HepG2 (cell line): ENCODE measurements around the gene AGAP3. TPM values are rescaled to one million over a fixed set of nuclear protein-coding genes. Genes with fewer than 3 reads are reported as not detected.

Experiments
- ATF1 ChIP-seq: IDR thresholded peaks from 2 replicates; pipeline ENCODE4 v1.6.1; 2016; ENCODE audit warnings: mild to moderate bottlenecking, control low read depth
- FOSL1 ChIP-seq: sonication (generic); formaldehyde crosslinking; IDR thresholded peaks from 2 replicates; pipeline ENCODE4 v1.9.0; 2021; ENCODE audit warnings: missing genetic modification reagents, borderline replicate concordance
- GTF2F1 ChIP-seq: fragments of 150-350 bp; IDR thresholded peaks from 2 replicates; pipeline ENCODE4 v1.6.1; 2014; ENCODE audit warnings: low read length
- IKZF1 ChIP-seq: fragments of 450-650 bp; IDR thresholded peaks from 2 replicates; pipeline ENCODE4 v1.7.1; 2016
- JDP2 ChIP-seq: sonication (generic); formaldehyde crosslinking; IDR thresholded peaks from 2 replicates; pipeline ENCODE4 v1.8.1; 2022; ENCODE audit warnings: missing genetic modification reagents, borderline replicate concordance
- JUND ChIP-seq: sonication (generic); formaldehyde crosslinking; IDR thresholded peaks from 2 replicates; pipeline ENCODE4 v1.8.0; 2022; ENCODE audit warnings: mild to moderate bottlenecking, missing genetic modification reagents
- KAT7 ChIP-seq: IDR thresholded peaks from 2 replicates; pipeline ENCODE4 v1.6.1; 2018; ENCODE audit warnings: borderline replicate concordance, missing compliant biosample characterization
- KDM5A ChIP-seq: fragments of 200-600 bp; sonication (generic); IDR thresholded peaks from 2 replicates; pipeline ENCODE4 v1.7.0; 2018; ENCODE audit warnings: antibody characterized with exemption, mild to moderate bottlenecking, low read length, borderline replicate concordance
- MAF1 ChIP-seq: sonication (generic); formaldehyde crosslinking; IDR thresholded peaks from 2 replicates; pipeline ENCODE4 v1.5.0; 2020; ENCODE audit warnings: missing genetic modification reagents, borderline replicate concordance
- MXI1 ChIP-seq: IDR thresholded peaks from 3 replicates; pipeline ENCODE4 v1.6.1; 2012; ENCODE audit warnings: low read depth, low read length, inconsistent platforms, borderline replicate concordance
- NR2C2 ChIP-seq: sonication (generic); formaldehyde crosslinking; IDR thresholded peaks from 2 replicates; pipeline ENCODE4 v1.4.0; 2020; ENCODE audit warnings: missing genetic modification reagents, mild to moderate bottlenecking, moderate library complexity, borderline replicate concordance
- NR2F1 ChIP-seq, 2 experiments: fragments of 450-650 bp in 1 of 2; formaldehyde crosslinking in 1 of 2; IDR thresholded peaks; 2 replicates each; pipeline versions ENCODE4 v1.5.0 to v1.6.1; 2016 to 2020; ENCODE audit warnings: mild to moderate bottlenecking in 1 of 2, missing compliant biosample characterization in 1 of 2, missing genetic modification reagents in 1 of 2, moderate library complexity in 1 of 2
- REL ChIP-seq: sonication (generic); formaldehyde crosslinking; conservative IDR thresholded peaks from 2 replicates; pipeline ENCODE4 v1.8.0; 2022; ENCODE audit warnings: mild to moderate bottlenecking, missing genetic modification reagents, moderate library complexity
- SCMH1 ChIP-seq: sonication (generic); formaldehyde crosslinking; IDR thresholded peaks from 2 replicates; pipeline ENCODE4 v1.9.0; 2021; ENCODE audit warnings: missing genetic modification reagents, mild to moderate bottlenecking, borderline replicate concordance
- SIN3A ChIP-seq: IDR thresholded peaks from 2 replicates; pipeline ENCODE4 v1.6.1; 2011; ENCODE audit warnings: low read depth, mild to moderate bottlenecking, control low read depth, low read length, borderline replicate concordance
- TGIF2 ChIP-seq: IDR thresholded peaks from 2 replicates; pipeline ENCODE4 v1.6.1; 2016; ENCODE audit warnings: control low read depth, missing compliant biosample characterization
- ZFP36L1 ChIP-seq: sonication (generic); formaldehyde crosslinking; IDR thresholded peaks from 2 replicates; pipeline ENCODE4 v1.8.0; 2022; ENCODE audit warnings: mild to moderate bottlenecking, missing genetic modification reagents, moderate library complexity
- ZNF138 ChIP-seq: sonication (generic); formaldehyde crosslinking; IDR thresholded peaks from 2 replicates; pipeline ENCODE4 v1.5.0; 2020; ENCODE audit warnings: mild to moderate bottlenecking, low read depth, missing genetic modification reagents
- ZNF343 ChIP-seq: sonication (generic); formaldehyde crosslinking; IDR thresholded peaks from 2 replicates; pipeline ENCODE4 v1.4.0; 2020; ENCODE audit warnings: mild to moderate bottlenecking, missing genetic modification reagents
- ZNF446 ChIP-seq: sonication (generic); formaldehyde crosslinking; IDR thresholded peaks from 2 replicates; pipeline ENCODE4 v1.5.0; 2020; ENCODE audit warnings: mild to moderate bottlenecking, missing genetic modification reagents
- polyA plus RNA-seq, 8 experiments: library from polyadenylated mRNA; depleted of rRNA in 3 of 8; stranded (reverse) in 7 of 8; unstranded in 1 of 8; fragments of >200 nt; fragmentation: Illumina TruSeq in 4 of 8; extraction: Trizol in 4 of 8; gene quantifications; 2 replicates each; pipeline versions ENCODE4 v1.2.1 to v1.2.3, GENCODE V29; 2011 to 2016; ENCODE audit warnings: low read depth in 4 of 8, missing spikeins in 1 of 8, mixed read lengths in 1 of 8; ENCODE audit not compliant: insufficient read depth in 1 of 8
- total RNA-seq, 5 experiments: library from RNA; depleted of rRNA; stranded (reverse); fragments of >200 nt; fragmentation: Illumina TruSeq; extraction: Trizol; gene quantifications; 2 replicates each; pipeline ENCODE4 v1.2.3, GENCODE V29; 2016; ENCODE audit warnings: low read depth in 1 of 5
- TF ChIP-seq, protein P1 (sequence below): IDR thresholded peaks from 2 replicates; pipeline ENCODE4 v1.6.1; 2016
- TF ChIP-seq, protein P2 (sequence below), 2 experiments: sonication (generic) in 1 of 2; formaldehyde crosslinking in 1 of 2; IDR thresholded peaks; 2 replicates each; pipeline versions ENCODE4 v1.5.1 to v1.6.1; 2011 to 2020; ENCODE audit warnings: borderline replicate concordance in 1 of 2, low read depth in 1 of 2, low read length in 1 of 2, mild to moderate bottlenecking in 1 of 2, missing genetic modification reagents in 1 of 2, moderate library complexity in 1 of 2
- TF ChIP-seq, protein P3 (sequence below): sonication (generic); formaldehyde crosslinking; IDR thresholded peaks from 2 replicates; pipeline ENCODE4 v1.8.1; 2022; ENCODE audit warnings: mild to moderate bottlenecking, missing genetic modification reagents
- TF ChIP-seq, protein P4 (sequence below): fragments of 450-650 bp; IDR thresholded peaks from 2 replicates; pipeline ENCODE4 v1.6.1; 2016

AGAP3 gene
- total and polyA plus RNA-seq, 2 of the 13 experiments (the other 11 are each of a cell fraction or from before 2014, with no cell fraction given), result 31.3 to 61.4 TPM

DNA sequence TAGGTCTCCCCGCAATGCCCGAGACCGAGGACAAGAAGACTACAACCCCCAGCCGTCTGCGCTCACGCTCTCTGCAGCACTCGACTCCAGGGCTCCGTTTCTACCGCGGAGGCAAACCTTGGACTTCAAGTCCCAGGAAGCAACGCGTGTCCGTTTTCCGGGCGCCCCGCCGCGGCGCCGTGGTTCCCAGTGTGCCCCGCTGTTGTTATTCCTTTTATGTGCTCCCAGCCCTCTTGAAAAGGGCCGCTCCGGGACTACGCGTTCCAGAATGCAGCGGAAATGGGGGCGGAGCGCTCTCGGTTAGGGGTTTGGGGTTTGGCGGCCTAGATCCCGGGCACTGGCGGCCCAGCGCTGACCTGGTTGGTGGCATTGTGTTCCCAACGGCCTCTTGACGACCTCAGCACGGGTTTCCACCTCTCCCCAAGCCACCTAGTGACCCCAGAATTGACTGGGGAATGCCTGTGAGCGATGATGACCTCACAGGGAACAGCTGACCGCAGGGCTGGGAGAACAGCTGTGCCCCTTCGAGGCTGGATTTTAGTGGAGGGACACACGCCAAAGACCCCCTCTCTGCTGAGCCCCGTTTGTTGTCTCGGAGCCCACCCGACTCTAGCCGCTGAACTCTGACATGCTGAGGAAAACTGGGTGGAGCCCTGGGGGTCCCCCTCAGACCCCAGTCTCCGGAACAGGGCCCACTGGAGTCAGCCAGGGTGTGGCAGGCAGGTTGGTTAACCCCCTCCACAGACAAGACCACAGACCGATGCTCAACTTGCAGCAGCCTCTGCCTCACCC, 28.1 kb upstream of the AGAP3 start (continued):
- TF ChIP-seq MXI1 (peak; percentile 63; the same call in 1 of the 3 replicates), ZNF343 (CRISPR knock-in tag) (no peak), SCMH1 (CRISPR knock-in tag) (no peak), ZNF446 (CRISPR knock-in tag) (no peak), IKZF1 (no peak), NR2F1 (CRISPR knock-in tag; IDR thresholded peaks at IDR 0.05) (no peak), ZFP36L1 (CRISPR knock-in tag) (no peak), MAF1 (CRISPR knock-in tag) (peak; percentile 73; the same call in 1 of the 2 replicates), KAT7 (CRISPR knock-in tag) (no peak; the same call in 1 of the 2 replicates), SIN3A (peak; percentile 66; the same call in 1 of the 2 replicates), JUND (CRISPR knock-in tag) (no peak), NR2C2 (CRISPR knock-in tag) (peak; percentile 90), ATF1 (CRISPR knock-in tag) (peak; percentile 84), FOSL1 (CRISPR knock-in tag) (no peak), REL (CRISPR knock-in tag) (no peak), TGIF2 (CRISPR knock-in tag) (peak; percentile 60; the same call in 1 of the 2 replicates), ZNF138 (CRISPR knock-in tag) (no peak), JDP2 (no peak), GTF2F1 (no peak), KDM5A (no peak; the same call in 1 of the 2 replicates)
- TF ChIP-seq, protein P1, sequence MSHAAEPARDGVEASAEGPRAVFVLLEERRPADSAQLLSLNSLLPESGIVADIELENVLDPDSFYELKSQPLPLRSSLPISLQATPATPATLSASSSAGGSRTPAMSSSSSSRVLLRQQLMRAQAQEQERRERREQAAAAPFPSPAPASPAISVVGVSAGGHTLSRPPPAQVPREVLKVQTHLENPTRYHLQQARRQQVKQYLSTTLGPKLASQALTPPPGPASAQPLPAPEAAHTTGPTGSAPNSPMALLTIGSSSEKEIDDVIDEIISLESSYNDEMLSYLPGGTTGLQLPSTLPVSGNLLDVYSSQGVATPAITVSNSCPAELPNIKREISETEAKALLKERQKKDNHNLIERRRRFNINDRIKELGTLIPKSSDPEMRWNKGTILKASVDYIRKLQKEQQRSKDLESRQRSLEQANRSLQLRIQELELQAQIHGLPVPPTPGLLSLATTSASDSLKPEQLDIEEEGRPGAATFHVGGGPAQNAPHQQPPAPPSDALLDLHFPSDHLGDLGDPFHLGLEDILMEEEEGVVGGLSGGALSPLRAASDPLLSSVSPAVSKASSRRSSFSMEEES (CRISPR knock-in tag), result no peak; the same call in 1 of the 2 replicates
- TF ChIP-seq, protein P2, sequence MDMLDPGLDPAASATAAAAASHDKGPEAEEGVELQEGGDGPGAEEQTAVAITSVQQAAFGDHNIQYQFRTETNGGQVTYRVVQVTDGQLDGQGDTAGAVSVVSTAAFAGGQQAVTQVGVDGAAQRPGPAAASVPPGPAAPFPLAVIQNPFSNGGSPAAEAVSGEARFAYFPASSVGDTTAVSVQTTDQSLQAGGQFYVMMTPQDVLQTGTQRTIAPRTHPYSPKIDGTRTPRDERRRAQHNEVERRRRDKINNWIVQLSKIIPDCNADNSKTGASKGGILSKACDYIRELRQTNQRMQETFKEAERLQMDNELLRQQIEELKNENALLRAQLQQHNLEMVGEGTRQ (IDR thresholded peaks at IDR 0.05; ENCODE audit: low read depth, low read length), result no peak
- TF ChIP-seq, protein P2 (CRISPR knock-in tag; IDR thresholded peaks at IDR 0.05; ENCODE audit: borderline replicate concordance), result peak; percentile 66; the same call in 1 of the 2 replicates
- TF ChIP-seq, protein P3, sequence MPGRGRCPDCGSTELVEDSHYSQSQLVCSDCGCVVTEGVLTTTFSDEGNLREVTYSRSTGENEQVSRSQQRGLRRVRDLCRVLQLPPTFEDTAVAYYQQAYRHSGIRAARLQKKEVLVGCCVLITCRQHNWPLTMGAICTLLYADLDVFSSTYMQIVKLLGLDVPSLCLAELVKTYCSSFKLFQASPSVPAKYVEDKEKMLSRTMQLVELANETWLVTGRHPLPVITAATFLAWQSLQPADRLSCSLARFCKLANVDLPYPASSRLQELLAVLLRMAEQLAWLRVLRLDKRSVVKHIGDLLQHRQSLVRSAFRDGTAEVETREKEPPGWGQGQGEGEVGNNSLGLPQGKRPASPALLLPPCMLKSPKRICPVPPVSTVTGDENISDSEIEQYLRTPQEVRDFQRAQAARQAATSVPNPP, result no peak
- TF ChIP-seq, protein P4, sequence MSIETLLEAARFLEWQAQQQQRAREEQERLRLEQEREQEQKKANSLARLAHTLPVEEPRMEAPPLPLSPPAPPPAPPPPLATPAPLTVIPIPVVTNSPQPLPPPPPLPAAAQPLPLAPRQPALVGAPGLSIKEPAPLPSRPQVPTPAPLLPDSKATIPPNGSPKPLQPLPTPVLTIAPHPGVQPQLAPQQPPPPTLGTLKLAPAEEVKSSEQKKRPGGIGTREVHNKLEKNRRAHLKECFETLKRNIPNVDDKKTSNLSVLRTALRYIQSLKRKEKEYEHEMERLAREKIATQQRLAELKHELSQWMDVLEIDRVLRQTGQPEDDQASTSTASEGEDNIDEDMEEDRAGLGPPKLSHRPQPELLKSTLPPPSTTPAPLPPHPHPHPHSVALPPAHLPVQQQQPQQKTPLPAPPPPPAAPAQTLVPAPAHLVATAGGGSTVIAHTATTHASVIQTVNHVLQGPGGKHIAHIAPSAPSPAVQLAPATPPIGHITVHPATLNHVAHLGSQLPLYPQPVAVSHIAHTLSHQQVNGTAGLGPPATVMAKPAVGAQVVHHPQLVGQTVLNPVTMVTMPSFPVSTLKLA, result peak; percentile 73; the same call in 1 of the 2 replicates
